MM.1S (cell line): Measurements from ENCODE around the gene ZBTB18.

ENCODE experiments used
- DNase-seq: peaks from one replicate; pipeline ENCODE4 v3.0.0-alpha.2; 2015
- H2AFZ ChIP-seq: fragments of 300-600 bp; sonication (generic); 2 replicates; pipeline ENCODE4 v1.6.0; 2016; ENCODE audit warnings: antibody characterized with exemption, low read length
- H3F3A ChIP-seq: fragments of 300-600 bp; sonication (generic); 2 replicates; pipeline ENCODE4 v1.6.1; 2016; ENCODE audit warnings: mild to moderate bottlenecking, antibody characterized with exemption, low read length, moderate library complexity, mixed read lengths; ENCODE audit not compliant: insufficient read depth
- H3K27ac ChIP-seq: fragments of 300-600 bp; sonication (generic); 2 replicates; pipeline ENCODE4 v1.5.1; 2016; ENCODE audit warnings: mild to moderate bottlenecking, low read length
- H3K27me3 ChIP-seq: fragments of 300-600 bp; sonication (generic); replicated peaks from 2 replicates; pipeline ENCODE4 v1.6.0; 2016; ENCODE audit warnings: low read length; ENCODE audit not compliant: insufficient read depth
- H3K36me3 ChIP-seq: fragments of 300-600 bp; sonication (generic); replicated peaks from 2 replicates; pipeline ENCODE4 v1.6.1; 2016; ENCODE audit warnings: mild to moderate bottlenecking, low read length, mixed read lengths; ENCODE audit not compliant: insufficient read depth
- H3K4me1 ChIP-seq: fragments of 300-600 bp; sonication (generic); 2 replicates; pipeline ENCODE4 v1.6.1; 2016; ENCODE audit warnings: low read length, mixed read lengths
- H3K4me2 ChIP-seq: fragments of 300-600 bp; sonication (generic); 2 replicates; pipeline ENCODE4 v1.6.0; 2016; ENCODE audit warnings: low read depth, low read length
- H3K4me3 ChIP-seq: fragments of 300-600 bp; sonication (generic); 2 replicates; pipeline ENCODE4 v1.5.1; 2016; ENCODE audit warnings: low read length, mixed read lengths
- H3K79me2 ChIP-seq: fragments of 300-600 bp; sonication (generic); 2 replicates; pipeline ENCODE4 v1.6.1; 2016; ENCODE audit warnings: mixed run types, low read length, mixed read lengths
- H3K9ac ChIP-seq: fragments of 300-600 bp; sonication (generic); 2 replicates; pipeline ENCODE4 v1.6.1; 2016; ENCODE audit warnings: low read length, mixed read lengths
- H3K9me2 ChIP-seq: fragments of 300-600 bp; sonication (generic); replicated peaks from 2 replicates; pipeline ENCODE4 v1.6.1; 2016; ENCODE audit warnings: mild to moderate bottlenecking, low read length, mixed read lengths; ENCODE audit not compliant: insufficient read depth
- H3K9me3 ChIP-seq: fragments of 300-600 bp; sonication (generic); replicated peaks from 2 replicates; pipeline ENCODE4 v1.6.1; 2016; ENCODE audit warnings: mild to moderate bottlenecking, low read length, mixed read lengths; ENCODE audit not compliant: insufficient read depth
- H4K20me1 ChIP-seq: fragments of 300-600 bp; sonication (generic); 2 replicates; pipeline ENCODE4 v1.6.1; 2016; ENCODE audit warnings: mild to moderate bottlenecking, low read length, moderate library complexity, mixed read lengths; ENCODE audit not compliant: insufficient read depth
- EZH2 ChIP-seq: fragments of 300-600 bp; sonication (generic); optimal IDR thresholded peaks from 2 replicates; pipeline ENCODE3; 2017; ENCODE audit warnings: low read depth, mild to moderate bottlenecking, antibody characterized with exemption, low read length, mixed read lengths
- EZH2phosphoT487 ChIP-seq: fragments of 300-600 bp; sonication (generic); IDR thresholded peaks from 2 replicates; pipeline ENCODE4 v1.6.1; 2018; ENCODE audit warnings: antibody characterized with exemption, low read length
- TF ChIP-seq, protein P1 (sequence below): fragments of 300-600 bp; sonication (generic); IDR thresholded peaks from 2 replicates; pipeline ENCODE4 v1.5.1; 2016; ENCODE audit warnings: antibody characterized with exemption, low read length, mixed read lengths

ZBTB18 gene

DNA sequence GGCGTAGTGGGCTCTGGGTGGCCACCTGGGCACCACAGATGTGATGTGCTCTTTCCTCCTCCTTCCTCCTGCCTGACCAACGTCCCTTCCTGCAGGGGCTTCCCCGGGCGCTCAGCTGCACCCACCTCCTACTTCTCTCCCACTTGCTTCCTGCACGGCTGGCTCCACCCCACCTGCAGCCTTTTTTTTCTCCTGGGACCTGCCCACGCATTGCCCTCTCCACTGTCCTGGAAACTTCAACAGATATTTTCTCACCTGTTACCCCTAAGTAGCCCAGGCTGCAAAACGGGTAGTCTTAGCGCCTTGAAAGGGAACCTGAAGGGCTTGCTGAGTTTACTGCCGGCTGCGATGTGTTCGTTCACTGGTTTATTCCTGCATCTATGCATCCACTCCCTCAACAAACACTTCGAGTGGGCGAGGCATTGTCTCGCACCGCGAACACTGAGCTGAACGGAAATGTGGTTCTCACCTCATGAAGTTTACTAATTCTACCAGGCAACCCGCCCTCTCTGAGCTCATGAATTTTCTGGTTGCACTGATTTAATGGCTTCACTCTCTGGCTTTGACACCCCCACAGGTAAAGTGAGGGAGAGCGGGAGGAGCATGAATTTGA is 23.6 kb downstream of the ZBTB18 start:
- Histone ChIP-seq H3K36me3 (no peaks in the 10 kb centered on the region), H3K79me2 (no peaks in the 10 kb centered on the region), H4K20me1 (no peaks in the 10 kb centered on the region), H3K9ac (no peak overlapping the region), H3K27ac (no peak overlapping the region), H3K4me1 (no peaks in the 10 kb centered on the region), H3K27me3 (no peaks in the 10 kb centered on the region), H3K9me2 (no peaks in the 10 kb centered on the region), H3F3A (no peaks in the 10 kb centered on the region), H3K4me3 (no peak overlapping the region), H2AFZ (no peak overlapping the region), H3K4me2 (no peak overlapping the region), H3K9me3 (no peaks in the 10 kb centered on the region)
- DNase-seq = no peak
- no peak for TF ChIP-seq EZH2
- no peak for TF ChIP-seq EZH2phosphoT487
- TF ChIP-seq, protein P1, sequence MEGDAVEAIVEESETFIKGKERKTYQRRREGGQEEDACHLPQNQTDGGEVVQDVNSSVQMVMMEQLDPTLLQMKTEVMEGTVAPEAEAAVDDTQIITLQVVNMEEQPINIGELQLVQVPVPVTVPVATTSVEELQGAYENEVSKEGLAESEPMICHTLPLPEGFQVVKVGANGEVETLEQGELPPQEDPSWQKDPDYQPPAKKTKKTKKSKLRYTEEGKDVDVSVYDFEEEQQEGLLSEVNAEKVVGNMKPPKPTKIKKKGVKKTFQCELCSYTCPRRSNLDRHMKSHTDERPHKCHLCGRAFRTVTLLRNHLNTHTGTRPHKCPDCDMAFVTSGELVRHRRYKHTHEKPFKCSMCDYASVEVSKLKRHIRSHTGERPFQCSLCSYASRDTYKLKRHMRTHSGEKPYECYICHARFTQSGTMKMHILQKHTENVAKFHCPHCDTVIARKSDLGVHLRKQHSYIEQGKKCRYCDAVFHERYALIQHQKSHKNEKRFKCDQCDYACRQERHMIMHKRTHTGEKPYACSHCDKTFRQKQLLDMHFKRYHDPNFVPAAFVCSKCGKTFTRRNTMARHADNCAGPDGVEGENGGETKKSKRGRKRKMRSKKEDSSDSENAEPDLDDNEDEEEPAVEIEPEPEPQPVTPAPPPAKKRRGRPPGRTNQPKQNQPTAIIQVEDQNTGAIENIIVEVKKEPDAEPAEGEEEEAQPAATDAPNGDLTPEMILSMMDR = no peak

DNA sequence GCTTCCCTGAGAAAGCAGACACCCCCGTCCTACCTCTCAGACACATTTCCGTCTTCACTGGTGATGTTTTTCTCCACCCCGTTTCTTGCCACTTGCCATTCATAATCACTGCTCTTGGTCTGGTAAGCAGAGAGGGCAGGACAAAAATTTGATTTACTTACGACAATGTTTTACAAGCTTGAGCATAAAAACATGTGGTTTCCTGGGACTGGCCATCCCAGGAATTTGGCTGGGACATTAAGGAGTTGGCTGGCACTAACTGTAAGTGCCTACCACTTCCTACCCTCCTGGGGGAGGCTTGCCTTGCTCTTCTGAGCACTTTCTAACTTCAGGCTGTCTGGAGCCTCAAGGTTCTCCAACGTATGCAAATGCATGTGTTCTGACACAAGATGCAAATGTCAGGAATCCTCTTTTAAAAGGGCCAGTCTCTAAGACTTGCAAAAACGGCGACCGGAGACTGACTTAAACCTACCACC is 24.2 kb downstream of the ZBTB18 start:
- Histone ChIP-seq H3K4me1 (no peaks in the 10 kb centered on the region), H4K20me1 (no peaks in the 10 kb centered on the region), H3K27me3 (no peaks in the 10 kb centered on the region), H3K27ac (no peak overlapping the region), H3K9me2 (no peaks in the 10 kb centered on the region), H2AFZ (no peak overlapping the region), H3K36me3 (no peaks in the 10 kb centered on the region), H3K4me2 (no peak overlapping the region), H3K4me3 (no peak overlapping the region), H3K9ac (no peak overlapping the region), H3F3A (no peaks in the 10 kb centered on the region), H3K79me2 (no peaks in the 10 kb centered on the region), H3K9me3 (no peaks in the 10 kb centered on the region)
- no peak for DNase-seq
- TF ChIP-seq, protein P1 = no peak
- TF ChIP-seq EZH2phosphoT487 (no peak), EZH2 (no peak)

DNA sequence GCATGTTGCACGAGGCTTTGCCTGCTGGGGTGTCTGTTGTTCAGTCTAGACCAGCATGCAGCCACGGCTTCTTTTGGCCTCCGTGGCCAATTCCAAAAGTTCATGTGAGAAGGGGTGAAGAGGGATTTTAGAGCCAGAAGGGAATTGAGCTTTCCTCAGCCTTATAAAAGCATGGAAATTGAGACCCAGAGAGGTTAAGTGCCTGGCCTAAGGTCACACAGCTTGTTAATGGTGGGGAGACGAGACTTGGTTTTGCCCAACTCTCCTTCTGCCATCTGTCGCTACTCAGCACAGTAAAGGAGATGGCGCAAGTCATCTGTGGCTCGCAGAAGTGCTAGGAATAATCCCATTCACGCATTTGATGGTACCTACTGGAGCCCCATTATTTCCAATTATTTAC is 25.7 kb downstream of the ZBTB18 start:
- H3K4me1 ChIP-seq = no peaks in the 10 kb centered on the region
- TF ChIP-seq EZH2 = no peak
- no peak for TF ChIP-seq EZH2phosphoT487
- TF ChIP-seq, protein P1 = no peak
- no peak for DNase-seq

More for the DNA sequence above, 25.7 kb downstream of the ZBTB18 start:
- Histone ChIP-seq H2AFZ (no peak overlapping the region), H3K4me2 (no peak overlapping the region), H3K79me2 (no peaks in the 10 kb centered on the region), H3K27ac (no peak overlapping the region), H3K9me2 (no peaks in the 10 kb centered on the region), H3K9me3 (no peaks in the 10 kb centered on the region), H4K20me1 (no peaks in the 10 kb centered on the region), H3K4me3 (no peak overlapping the region), H3F3A (no peaks in the 10 kb centered on the region), H3K9ac (no peak overlapping the region), H3K27me3 (no peaks in the 10 kb centered on the region), H3K36me3 (no peaks in the 10 kb centered on the region)
